WTC11 (cell line): ENCODE results near the gene JAKMIP1. TPM values are rescaled to one million over a fixed set of nuclear protein-coding genes. Genes with fewer than 3 reads are reported as not detected.

ENCODE experiments used
- ATAC-seq: fragments of 200-7000 bp; cut with Tn5 transposase; 2 replicates; pipeline ENCODE4 v1.10.0; 2021; ENCODE audit warnings: mild to moderate bottlenecking, moderate library complexity
- CTCF ChIA-PET: fragments of 300-600 bp; sonication (Branson Sonifier 250); formaldehyde crosslinking; loops from one replicate; lab custom pipeline; 2021; ENCODE audit warnings: antibody characterized with exemption; lab: Charles Lee
- POLR2A ChIA-PET: fragments of 350-600 bp; sonication (Branson Sonifier 250); formaldehyde crosslinking; loops from one replicate; lab custom pipeline; 2021; ENCODE audit warnings: antibody characterized with exemption; lab: Charles Lee
- DNase-seq: peaks from one replicate; pipeline ENCODE4 v3.0.0; 2021; ENCODE audit warnings: low spot score
- H3K27ac Mint-ChIP-seq: 2 replicates; pipeline ENCODE4 v1.8.0; 2021; ENCODE audit warnings: mixed read lengths
- H3K27me3 Mint-ChIP-seq: 2 replicates; pipeline ENCODE4 v1.8.0; 2021; ENCODE audit warnings: low read depth, mild to moderate bottlenecking, moderate library complexity, mixed read lengths
- H3K36me3 Mint-ChIP-seq: 2 replicates; pipeline ENCODE4 v1.8.0; 2021; ENCODE audit warnings: mixed read lengths
- H3K4me1 Mint-ChIP-seq: 2 replicates; pipeline ENCODE4 v1.8.0; 2022; ENCODE audit warnings: mixed read lengths
- H3K4me3 Mint-ChIP-seq: 2 replicates; pipeline ENCODE4 v1.8.0; 2021; ENCODE audit warnings: mild to moderate bottlenecking, moderate library complexity, mixed read lengths
- H3K9me3 Mint-ChIP-seq: 2 replicates; pipeline ENCODE4 v1.8.0; 2021; ENCODE audit warnings: mixed read lengths
- AFF4 ChIP-seq: sonication (generic); formaldehyde crosslinking; IDR thresholded peaks from 2 replicates; pipeline ENCODE4 v1.8.1; 2023; ENCODE audit warnings: mild to moderate bottlenecking, missing genetic modification reagents, borderline replicate concordance
- ATF6 ChIP-seq: sonication (generic); formaldehyde crosslinking; IDR thresholded peaks from 2 replicates; pipeline ENCODE4 v1.8.1; 2023; ENCODE audit warnings: mild to moderate bottlenecking, missing genetic modification reagents
- CDX4 ChIP-seq: fragments of 250-450 bp; sonication (Bioruptor Pico); IDR thresholded peaks from 2 replicates; pipeline ENCODE4 v1.9.0; 2021; ENCODE audit warnings: moderate library complexity, mild to moderate bottlenecking, inconsistent platforms, borderline replicate concordance
- E2F5 ChIP-seq: sonication (generic); formaldehyde crosslinking; IDR thresholded peaks from 2 replicates; pipeline ENCODE4 v1.8.1; 2022; ENCODE audit warnings: mild to moderate bottlenecking, moderate library complexity, missing genetic modification reagents
- ERG ChIP-seq: fragments of 250-450 bp; sonication (Bioruptor Pico); IDR thresholded peaks from 2 replicates; pipeline ENCODE4 v1.8.0; 2021; ENCODE audit warnings: mild to moderate bottlenecking
- ESRRA ChIP-seq: sonication (generic); formaldehyde crosslinking; IDR thresholded peaks from 2 replicates; pipeline ENCODE4 v1.8.1; 2022; ENCODE audit warnings: mild to moderate bottlenecking, missing genetic modification reagents, borderline replicate concordance
- MAX ChIP-seq: sonication (generic); formaldehyde crosslinking; IDR thresholded peaks from 2 replicates; pipeline ENCODE4 v1.8.0; 2022; ENCODE audit warnings: mild to moderate bottlenecking, missing genetic modification reagents
- MLX ChIP-seq: sonication (generic); formaldehyde crosslinking; IDR thresholded peaks from 2 replicates; pipeline ENCODE4 v1.8.1; 2023; ENCODE audit warnings: mild to moderate bottlenecking, missing genetic modification reagents, moderate library complexity
- NR1H2 ChIP-seq: sonication (generic); formaldehyde crosslinking; IDR thresholded peaks from 2 replicates; pipeline ENCODE4 v1.9.0; 2021; ENCODE audit warnings: mild to moderate bottlenecking, moderate library complexity, missing genetic modification reagents
- NR3C1 ChIP-seq: sonication (generic); formaldehyde crosslinking; conservative IDR thresholded peaks from 2 replicates; pipeline ENCODE4 v1.8.1; 2023; ENCODE audit warnings: low read depth, mild to moderate bottlenecking, missing genetic modification reagents
- RELA ChIP-seq: sonication (generic); formaldehyde crosslinking; IDR thresholded peaks from 2 replicates; pipeline ENCODE4 v1.8.1; 2022; ENCODE audit warnings: missing genetic modification reagents, mild to moderate bottlenecking, borderline replicate concordance
- TEAD4 ChIP-seq: sonication (generic); formaldehyde crosslinking; IDR thresholded peaks from 2 replicates; pipeline ENCODE4 v1.8.0; 2022; ENCODE audit warnings: mild to moderate bottlenecking, missing genetic modification reagents
- total RNA-seq: library from RNA; stranded (reverse); gene quantifications from 3 replicates; pipeline ENCODE4 v1.2.3, GENCODE V29; 2021

JAKMIP1 gene
- total RNA-seq, 1 experiment from 2014 or later = 4.0 TPM

- TF ChIP-seq AFF4 (CRISPR knock-in tag) (no peak), RELA (CRISPR knock-in tag) (no peak), ERG (no peak)
These were observed 78.4 kb downstream of the JAKMIP1 start (continued) for GRCh38 chr4:6121941-6122340.

GRCh38 chr4:6121276-6121850, 79.0 kb downstream of the JAKMIP1 start:
- Mint-ChIP-seq H3K27me3 (no peaks in the 10 kb centered on the region; the same call in none of the 2 replicates), H3K27ac (no peak overlapping the region), H3K4me3 (no peak overlapping the region), H3K36me3 (no peaks in the 10 kb centered on the region), H3K4me1 (peaks cover 39% of the 10 kb centered on the region)
- POLR2A ChIA-PET = no interaction called here
- CTCF ChIA-PET = interaction anchor here (0.6 kb wide), 1 partner anchor 202 kb away, joined by 3 read pairs; no protein-coding TSS in a partner anchor
- ATAC-seq = no peak
- TF ChIP-seq ATF6 (CRISPR knock-in tag) = no peak
- TF ChIP-seq TEAD4 (CRISPR knock-in tag) = no peak
- TF ChIP-seq ESRRA (CRISPR knock-in tag) = no peak
- no peak for TF ChIP-seq NR1H2
- TF ChIP-seq CDX4 = no peak
- TF ChIP-seq MLX = no peak
- no peak for TF ChIP-seq MAX (CRISPR knock-in tag)
- no peak for TF ChIP-seq E2F5
- TF ChIP-seq, all 79 proteins: peak for 0
- no peak for DNase-seq
- H3K9me3 Mint-ChIP-seq = no peaks in the 10 kb centered on the region

- peak overlapping the region; percentile 49; the same call in 1 of the 2 replicates for H3K27ac Mint-ChIP-seq
- no peak for TF ChIP-seq NR3C1 (CRISPR knock-in tag)
- no peaks in the 10 kb centered on the region for H3K36me3 Mint-ChIP-seq
- peaks cover 48% of the 10 kb centered on the region for H3K4me1 Mint-ChIP-seq
- ATAC-seq (no peak), DNase-seq (no peak)
- H3K27me3 Mint-ChIP-seq = no peaks in the 10 kb centered on the region; the same call in none of the 2 replicates
- ChIA-PET POLR2A (no interaction called here), CTCF (no interaction called here)
- no peaks in the 10 kb centered on the region for H3K9me3 Mint-ChIP-seq
- no peak overlapping the region for H3K4me3 Mint-ChIP-seq
These were observed 80.0 kb downstream of the JAKMIP1 start for GRCh38 chr4:6120361-6120760.
